Fibroblast of mammary gland (primary cell): ENCODE measurements around the gene CACNA1S.

ENCODE experiments used
- DNase-seq: peaks from one replicate; pipeline ENCODE4 v3.0.0-alpha.2; 2010; ENCODE audit warnings: low read depth
- H3K4me3 ChIP-seq: 2 replicates; pipeline ENCODE4 v1.5.1; 2011; ENCODE audit warnings: low read depth, mild to moderate bottlenecking, low read length, moderate library complexity; ENCODE audit not compliant: control insufficient read depth
- TF ChIP-seq, protein P1 (sequence below): conservative IDR thresholded peaks from 2 replicates; pipeline ENCODE4 v1.5.1; 2011; ENCODE audit warnings: low read depth, low read length, inconsistent platforms; ENCODE audit not compliant: control insufficient read depth, insufficient read depth

The CACNA1S gene

DNA sequence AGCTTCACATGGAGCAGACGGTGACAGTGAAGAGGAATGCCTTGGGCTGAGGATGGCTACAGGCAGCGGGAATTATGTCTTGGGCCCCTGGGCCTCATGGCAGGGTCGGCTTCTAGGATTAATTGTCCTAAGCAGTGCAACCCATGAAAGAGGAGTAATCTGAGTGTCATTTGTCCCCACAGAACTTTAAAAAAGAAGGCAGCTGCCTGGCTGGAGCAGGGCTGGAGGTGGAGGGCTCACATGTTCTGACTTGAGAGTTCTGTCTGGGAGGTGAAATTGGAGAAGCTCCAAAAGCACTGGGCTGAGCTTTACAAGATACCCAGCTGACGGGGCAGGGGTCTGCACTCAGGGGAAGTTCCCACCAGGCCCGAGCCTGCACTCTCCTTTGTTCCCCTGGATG lies 22.6 kb downstream of the CACNA1S start:
- DNase-seq = no peak
- no peak overlapping the region for H3K4me3 ChIP-seq
- TF ChIP-seq, protein P1, sequence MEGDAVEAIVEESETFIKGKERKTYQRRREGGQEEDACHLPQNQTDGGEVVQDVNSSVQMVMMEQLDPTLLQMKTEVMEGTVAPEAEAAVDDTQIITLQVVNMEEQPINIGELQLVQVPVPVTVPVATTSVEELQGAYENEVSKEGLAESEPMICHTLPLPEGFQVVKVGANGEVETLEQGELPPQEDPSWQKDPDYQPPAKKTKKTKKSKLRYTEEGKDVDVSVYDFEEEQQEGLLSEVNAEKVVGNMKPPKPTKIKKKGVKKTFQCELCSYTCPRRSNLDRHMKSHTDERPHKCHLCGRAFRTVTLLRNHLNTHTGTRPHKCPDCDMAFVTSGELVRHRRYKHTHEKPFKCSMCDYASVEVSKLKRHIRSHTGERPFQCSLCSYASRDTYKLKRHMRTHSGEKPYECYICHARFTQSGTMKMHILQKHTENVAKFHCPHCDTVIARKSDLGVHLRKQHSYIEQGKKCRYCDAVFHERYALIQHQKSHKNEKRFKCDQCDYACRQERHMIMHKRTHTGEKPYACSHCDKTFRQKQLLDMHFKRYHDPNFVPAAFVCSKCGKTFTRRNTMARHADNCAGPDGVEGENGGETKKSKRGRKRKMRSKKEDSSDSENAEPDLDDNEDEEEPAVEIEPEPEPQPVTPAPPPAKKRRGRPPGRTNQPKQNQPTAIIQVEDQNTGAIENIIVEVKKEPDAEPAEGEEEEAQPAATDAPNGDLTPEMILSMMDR = no peak

DNA sequence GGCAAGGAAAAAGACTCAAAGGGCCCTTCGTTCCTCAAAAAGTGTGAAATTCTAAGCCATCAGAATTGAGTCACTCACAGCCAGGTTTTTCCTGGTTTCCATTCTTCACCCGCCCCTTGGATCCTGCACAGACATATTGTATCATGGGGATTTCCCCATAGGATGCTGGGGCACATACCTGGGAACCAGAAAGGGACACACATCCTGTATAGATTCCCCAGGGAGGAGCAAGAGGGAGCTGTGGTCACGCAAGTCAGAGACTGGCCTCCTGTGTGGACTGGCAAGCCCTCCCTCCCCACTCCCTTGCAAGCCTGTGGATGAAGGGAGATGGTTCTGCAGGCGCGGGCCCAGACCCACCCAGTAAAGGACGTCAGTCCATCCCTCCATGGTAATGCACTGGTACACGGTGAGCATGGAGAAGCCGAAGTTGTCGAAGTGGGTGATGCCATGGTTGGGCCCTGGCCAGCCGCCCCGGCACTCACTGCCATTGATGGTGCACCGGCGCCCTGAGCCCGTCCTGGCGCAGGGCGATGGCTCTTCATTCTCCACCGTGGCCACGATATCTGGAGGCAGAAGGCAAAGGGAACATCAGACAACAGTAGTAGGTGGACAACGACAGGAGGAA lies 23.2 kb downstream of the CACNA1S start:
- TF ChIP-seq, protein P1 = no peak
- DNase-seq = no peak

DNA sequence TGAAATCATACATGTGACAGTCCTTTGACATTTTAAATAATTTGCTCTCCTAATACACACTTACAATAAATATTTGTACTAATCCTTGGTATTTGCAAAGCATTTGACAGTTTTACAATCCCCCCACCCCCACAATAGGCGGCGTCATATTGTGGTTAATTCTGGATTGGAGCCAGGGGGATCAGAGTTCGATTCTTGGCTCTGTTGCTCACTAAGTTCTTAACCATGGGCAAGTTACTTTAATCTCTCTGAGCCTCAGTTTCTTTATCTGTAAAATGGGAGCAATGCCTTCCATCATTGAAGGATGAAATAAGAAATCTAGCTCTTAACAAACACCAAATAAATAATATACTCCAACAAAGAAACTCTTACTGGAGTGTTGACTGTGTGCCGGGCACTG lies 23.8 kb downstream of the CACNA1S start:
- no peak overlapping the region for H3K4me3 ChIP-seq
- TF ChIP-seq, protein P1 = no peak
- peak; percentile 13 for DNase-seq

More for the DNA sequence above, 23.2 kb downstream of the CACNA1S start:
- H3K4me3 ChIP-seq = no peak overlapping the region

DNA sequence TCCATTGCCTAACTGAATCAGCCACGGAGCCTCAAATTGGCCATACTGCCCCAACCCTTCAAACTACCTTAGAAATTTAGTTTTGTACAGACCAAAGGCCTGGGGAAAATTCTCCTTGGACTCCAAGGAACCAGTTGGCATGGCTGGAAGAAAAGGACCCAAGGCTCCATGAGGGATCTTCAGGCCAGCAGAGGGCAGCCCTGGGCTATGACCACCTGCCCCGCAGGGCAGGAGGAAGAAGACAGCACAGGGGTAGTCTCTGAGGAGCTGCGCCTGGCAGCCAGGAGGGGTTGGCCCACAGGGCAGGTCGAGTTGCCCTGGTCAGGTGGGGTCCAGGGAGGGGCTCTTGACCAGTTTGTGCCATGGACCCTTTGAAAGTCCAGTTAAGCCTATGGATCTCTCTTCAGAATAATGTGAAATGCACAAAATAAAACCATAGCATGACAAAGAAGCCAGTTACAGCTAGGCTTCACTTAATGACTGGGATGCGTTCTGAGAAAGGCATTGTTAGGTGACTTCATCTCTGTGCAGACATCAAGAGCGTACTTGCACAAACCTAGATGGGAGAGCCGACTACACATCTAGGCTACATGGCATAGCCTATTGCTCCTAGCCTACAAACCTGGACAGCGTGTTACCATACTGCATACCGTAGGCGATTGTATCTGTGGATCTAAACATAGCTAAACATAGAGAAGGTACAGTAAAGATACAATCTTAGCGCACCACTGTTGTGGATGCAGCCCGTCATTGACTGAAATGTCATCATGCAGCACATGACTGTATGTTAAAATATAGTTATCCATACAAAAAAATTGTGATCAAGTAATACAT lies 26.1 kb downstream of the CACNA1S start:
- DNase-seq = peak; percentile 42
- no peak overlapping the region for H3K4me3 ChIP-seq
- TF ChIP-seq, protein P1 = peak; percentile 74

DNA sequence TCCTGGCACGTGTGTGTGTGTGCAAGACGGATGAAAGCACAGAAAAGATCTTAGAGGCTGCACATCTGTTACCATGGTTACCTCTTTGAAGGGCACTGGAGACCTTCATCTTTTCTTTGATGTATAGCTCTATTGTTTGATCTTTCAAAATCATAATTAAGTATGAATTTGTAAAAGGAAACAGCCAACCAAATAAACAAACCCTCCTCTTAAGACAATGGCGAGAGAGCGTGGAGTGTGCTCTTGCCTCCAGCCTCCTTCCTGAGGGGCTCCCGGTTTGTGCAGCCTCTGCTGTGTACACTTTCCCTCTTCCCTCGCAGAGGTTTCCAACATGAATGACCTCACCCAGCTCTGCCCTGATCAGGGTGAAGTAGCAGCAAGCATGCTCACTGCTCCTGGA lies 27.9 kb downstream of the CACNA1S start:
- DNase-seq = no peak
- TF ChIP-seq, protein P1 = no peak

DNA sequence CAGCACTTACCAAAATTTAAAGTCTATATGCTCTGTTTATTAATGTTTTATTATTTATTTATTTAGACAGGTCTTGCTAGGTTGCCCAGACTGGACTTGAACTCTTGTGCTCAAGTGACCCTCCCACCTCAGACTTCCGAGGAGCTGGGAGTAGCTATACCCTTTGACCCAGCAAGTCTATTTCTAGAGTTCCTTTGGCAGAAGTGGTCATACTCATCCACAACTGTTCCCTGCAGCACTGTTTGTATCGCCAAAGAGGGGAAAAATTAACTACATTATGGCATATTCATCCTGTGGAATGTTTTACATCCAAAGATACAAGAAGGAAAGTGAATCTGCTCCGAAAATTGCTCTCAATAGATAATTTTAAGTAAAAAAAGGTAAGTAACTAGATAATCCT lies 28.5 kb downstream of the CACNA1S start:
- TF ChIP-seq, protein P1 = no peak
- no peak for DNase-seq
- no peak overlapping the region for H3K4me3 ChIP-seq

More for the DNA sequence above, 27.9 kb downstream of the CACNA1S start:
- no peak overlapping the region for H3K4me3 ChIP-seq
